HepG2 (cell line): ENCODE data around the gene ANKS1B. TPM values are rescaled to one million over a fixed set of nuclear protein-coding genes. Genes with fewer than 3 reads are reported as not detected.

Source experiments
- ATAC-seq: fragments of 200-7000 bp; cut with Tn5 transposase; 3 replicates; pipeline ENCODE4 v1.9.1; 2020; ENCODE audit warnings: mild to moderate bottlenecking, moderate library complexity
- BruUV-seq: library from RNA; stranded (reverse); fragments of 400-500 nt; replicated peaks from 2 replicates; lab custom pipeline; 2021; lab: Mats Ljungman, UMichigan
- CTCF ChIA-PET: fragments of 300-600 bp; formaldehyde crosslinking; extraction: SDS; loops from one replicate; lab custom pipeline; 2021; ENCODE audit warnings: low total read pairs, inconsistent platforms, low intra/inter-chr PET ratio; lab: Yijun Ruan, JAX
- POLR2A ChIA-PET: fragments of 350-600 bp; sonication (Branson Sonifier 250); formaldehyde crosslinking; loops from one replicate; lab custom pipeline; 2020; ENCODE audit warnings: antibody characterized with exemption, inconsistent platforms; lab: Yijun Ruan, JAX
- DNase-seq: peaks from one replicate; pipeline ENCODE4 v3.0.0-alpha.2; 2015; ENCODE audit warnings: low spot score
- FAIRE-seq: peaks from 3 replicates; lab custom pipeline; 2011; peaks lifted over from hg19 to GRCh38; lab: Jason Lieb, UNC
- H2AFZ ChIP-seq: one replicate; pipeline ENCODE4 v1.6.1; 2011; ENCODE audit warnings: low read length, inconsistent platforms
- H3K27ac ChIP-seq: fragments of 300-600 bp; 3 replicates; pipeline ENCODE4 v1.8.0; 2011; ENCODE audit warnings: mixed run types, mild to moderate bottlenecking, mixed read lengths, low read length, inconsistent platforms; ENCODE audit not compliant: insufficient read depth; ENCODE audit errors: extremely low read length
- H3K27me3 ChIP-seq, 2 experiments: fragments of 200-600 bp in 1 of 2; 2 replicates in 1 of 2; 3 replicates in 1 of 2; pipeline versions ENCODE4 v1.6.0 to v1.8.0; 2011; ENCODE audit warnings: low read length in 2 of 2, mild to moderate bottlenecking in 2 of 2, moderate library complexity in 2 of 2, inconsistent platforms in 1 of 2; ENCODE audit not compliant: insufficient read depth in 2 of 2, control insufficient read depth in 1 of 2
- H3K36me3 ChIP-seq, 2 experiments: fragments of 200-600 bp in 1 of 2; replicated peaks in 1 of 2; 2 replicates in 1 of 2; 3 replicates in 1 of 2; pipeline versions ENCODE4 v1.5.1 to v1.8.0; 2011; ENCODE audit warnings: low read length in 2 of 2, inconsistent platforms in 1 of 2; ENCODE audit not compliant: insufficient read depth in 2 of 2, control insufficient read depth in 1 of 2
- H3K4me1 ChIP-seq: 2 replicates; pipeline ENCODE4 v1.5.1; 2012; ENCODE audit warnings: low read length, inconsistent platforms; ENCODE audit not compliant: insufficient read depth
- H3K4me2 ChIP-seq: 2 replicates; pipeline ENCODE4 v1.6.0; 2011; ENCODE audit warnings: low read depth, low read length, inconsistent platforms
- H3K4me3 ChIP-seq, 3 experiments: fragments of 200-600 bp in 1 of 3; sonication (generic), shearing (Covaris generic) in 1 of 3; replicated peaks in 1 of 3; 2 replicates each; pipeline ENCODE4 v1.5.1; 2011 to 2016; ENCODE audit warnings: low read length in 3 of 3, inconsistent platforms in 2 of 3, low read depth in 2 of 3, mild to moderate bottlenecking in 2 of 3, control low read depth in 1 of 3, mixed read lengths in 1 of 3; ENCODE audit not compliant: insufficient read depth in 1 of 3
- H3K79me2 ChIP-seq: one replicate; pipeline ENCODE4 v1.6.1; 2011; ENCODE audit warnings: low read length, inconsistent platforms; ENCODE audit not compliant: insufficient read depth
- H3K9ac ChIP-seq: 2 replicates; pipeline ENCODE4 v1.6.0; 2011; ENCODE audit warnings: mild to moderate bottlenecking, low read depth, low read length, inconsistent platforms; ENCODE audit not compliant: insufficient read depth
- H3K9me3 ChIP-seq: 2 replicates; pipeline ENCODE4 v1.5.1; 2012; ENCODE audit warnings: mild to moderate bottlenecking, low read length
- H4K20me1 ChIP-seq: 2 replicates; pipeline ENCODE4 v1.6.0; 2011; ENCODE audit warnings: inconsistent platforms, mild to moderate bottlenecking, low read length, moderate library complexity; ENCODE audit not compliant: insufficient read depth
- ETV5 ChIP-seq: IDR thresholded peaks from 2 replicates; pipeline ENCODE4 v1.6.1; 2018; ENCODE audit warnings: missing biosample characterization, missing genetic modification reagents, inconsistent platforms, borderline replicate concordance
- MTA3 ChIP-seq: sonication (generic); formaldehyde crosslinking; IDR thresholded peaks from 2 replicates; pipeline ENCODE4 v1.4.0; 2020; ENCODE audit warnings: missing genetic modification reagents
- NPAS2 ChIP-seq: sonication (generic); formaldehyde crosslinking; IDR thresholded peaks from 2 replicates; pipeline ENCODE4 v1.8.0; 2022; ENCODE audit warnings: mild to moderate bottlenecking, missing genetic modification reagents, borderline replicate concordance
- PHB2 ChIP-seq: fragments of 450-650 bp; IDR thresholded peaks from 2 replicates; pipeline ENCODE4 v1.6.1; 2018; ENCODE audit not compliant: partially characterized antibody
- POLR2A ChIP-seq, 2 experiments: IDR thresholded peaks; 2 replicates each; pipeline ENCODE4 v1.6.1; 2011; ENCODE audit warnings: low read depth in 2 of 2, low read length in 2 of 2, mild to moderate bottlenecking in 1 of 2, moderate library complexity in 1 of 2; ENCODE audit not compliant: insufficient read depth in 1 of 2
- TBX2 ChIP-seq: sonication (generic); formaldehyde crosslinking; IDR thresholded peaks from 2 replicates; pipeline ENCODE4 v1.5.0; 2020; ENCODE audit warnings: missing genetic modification reagents, mild to moderate bottlenecking, borderline replicate concordance
- TOPORS ChIP-seq: sonication (generic); formaldehyde crosslinking; IDR thresholded peaks from 2 replicates; pipeline ENCODE4 v1.8.0; 2023; ENCODE audit warnings: mild to moderate bottlenecking, missing genetic modification reagents
- U2AF1 ChIP-seq: fragments of 200-400 bp; formaldehyde crosslinking; optimal IDR thresholded peaks from 2 replicates; pipeline ENCODE3; 2017; ENCODE audit warnings: mild to moderate bottlenecking, low read depth, low read length
- ZC3H13 ChIP-seq: sonication (generic); formaldehyde crosslinking; IDR thresholded peaks from 2 replicates; pipeline ENCODE4 v1.8.1; 2023; ENCODE audit warnings: mild to moderate bottlenecking, missing genetic modification reagents, moderate library complexity
- ZFP1 ChIP-seq: IDR thresholded peaks from 2 replicates; pipeline ENCODE4 v1.6.1; 2016
- ZNF432 ChIP-seq: sonication (generic); formaldehyde crosslinking; IDR thresholded peaks from 2 replicates; pipeline ENCODE4 v1.5.0; 2020; ENCODE audit warnings: missing genetic modification reagents, mild to moderate bottlenecking, borderline replicate concordance
- ZNF605 ChIP-seq: sonication (generic); formaldehyde crosslinking; IDR thresholded peaks from 2 replicates; pipeline ENCODE4 v1.8.0; 2022; ENCODE audit warnings: mild to moderate bottlenecking, missing genetic modification reagents
- ZNF652 ChIP-seq: IDR thresholded peaks from 2 replicates; pipeline ENCODE4 v1.6.1; 2016; ENCODE audit warnings: low read depth, borderline replicate concordance
- ZSCAN31 ChIP-seq: sonication (generic); formaldehyde crosslinking; IDR thresholded peaks from 2 replicates; pipeline ENCODE4 v1.5.0; 2020; ENCODE audit warnings: low read depth, mild to moderate bottlenecking, missing genetic modification reagents
- WGBS: methylation state at CpG from one replicate; pipeline ENCODE4 v1.1.6; 2017; ENCODE audit warnings: low lambda C conversion rate; 5-methylcytosine and 5-hydroxymethylcytosine counted together
- in situ Hi-C: cut with HindIII; loops from 2 replicates; pipeline ENCODE4 v1.10.0; 2017; ENCODE audit warnings: low pct_unique_long_range_greater_than_20kb; ENCODE audit not compliant: extremely low pct_ligation_motif_present
- intact Hi-C: fragments of 100-400 bp; cut with micrococcal nuclease; formaldehyde crosslinking; loops from one replicate; pipeline ENCODE4 v1.10.0; 2022; ENCODE audit not compliant: unreplicated experiment
- polyA plus RNA-seq, 8 experiments: library from polyadenylated mRNA; depleted of rRNA in 3 of 8; stranded (reverse) in 7 of 8; unstranded in 1 of 8; fragments of >200 nt; fragmentation: Illumina TruSeq in 4 of 8; extraction: Trizol in 4 of 8; gene quantifications; 2 replicates each; pipeline versions ENCODE4 v1.2.1 to v1.2.3, GENCODE V29; 2011 to 2016; ENCODE audit warnings: low read depth in 4 of 8, missing spikeins in 1 of 8, mixed read lengths in 1 of 8; ENCODE audit not compliant: insufficient read depth in 1 of 8
- total RNA-seq, 5 experiments: library from RNA; depleted of rRNA; stranded (reverse); fragments of >200 nt; fragmentation: Illumina TruSeq; extraction: Trizol; gene quantifications; 2 replicates each; pipeline ENCODE4 v1.2.3, GENCODE V29; 2016; ENCODE audit warnings: low read depth in 1 of 5
- TF ChIP-seq, protein P1 (sequence below): sonication (generic); formaldehyde crosslinking; IDR thresholded peaks from 2 replicates; pipeline ENCODE4 v1.8.0; 2022; ENCODE audit warnings: missing genetic modification reagents, mild to moderate bottlenecking, borderline replicate concordance
- TF ChIP-seq, protein P2 (sequence below): sonication (generic); formaldehyde crosslinking; IDR thresholded peaks from 2 replicates; pipeline ENCODE4 v1.8.0; 2022; ENCODE audit warnings: mild to moderate bottlenecking, missing genetic modification reagents

ANKS1B gene
- total and polyA plus RNA-seq, 2 of the 13 experiments (the other 11 are each of a cell fraction or from before 2014, with no cell fraction given) = 0.15 TPM; not detected in 1

DNA sequence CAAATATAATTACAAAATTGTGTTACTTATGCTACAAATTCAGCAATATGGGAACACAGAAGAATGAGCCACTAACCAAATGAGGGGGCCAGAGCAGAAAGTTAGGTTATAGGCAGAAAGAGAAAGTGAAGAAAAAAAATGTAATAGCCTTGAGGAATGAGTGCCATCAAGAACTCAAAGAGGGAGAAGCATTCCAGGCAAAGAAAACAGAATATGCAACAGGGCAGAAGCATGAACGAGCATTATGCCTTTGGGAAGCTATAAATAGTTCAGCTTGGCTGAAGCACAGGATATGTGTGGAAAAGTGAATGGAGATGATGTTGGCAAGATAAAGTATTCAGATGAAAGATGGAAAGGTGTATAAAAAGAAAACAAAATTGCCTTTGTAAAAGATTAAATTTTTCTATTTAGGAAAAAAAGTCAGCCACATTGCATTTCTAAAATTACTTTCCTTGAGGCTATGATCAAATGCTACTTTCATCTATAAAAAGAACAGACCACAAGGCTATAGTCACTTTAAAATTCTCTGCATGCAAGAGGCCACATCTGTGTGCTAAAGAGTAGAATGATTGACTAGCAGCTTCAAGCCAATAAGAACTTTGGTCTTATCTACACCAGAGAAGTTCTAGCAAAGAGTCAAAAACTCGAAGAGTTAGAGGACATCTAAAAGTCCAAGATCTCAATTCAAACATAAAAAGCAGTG, 530.7 kb downstream of the ANKS1B start:
- Histone ChIP-seq H2AFZ (no peak overlapping the region), H3K4me3 (no peak overlapping the region), H3K9ac (no peak overlapping the region), H3K36me3 (no peaks in the 10 kb centered on the region), H3K79me2 (no peaks in the 10 kb centered on the region), H3K27me3 (no peaks in the 10 kb centered on the region), H4K20me1 (no peaks in the 10 kb centered on the region), H3K27ac (no peak overlapping the region), H3K4me1 (no peaks in the 10 kb centered on the region), H3K4me2 (no peak overlapping the region), H3K9me3 (no peaks in the 10 kb centered on the region)
- no peak for DNase-seq
- ATAC-seq = no peak
- CTCF ChIA-PET = no interaction called here
- TF ChIP-seq ZNF605 (CRISPR knock-in tag) (no peak), TBX2 (CRISPR knock-in tag) (no peak), NPAS2 (no peak), PHB2 (no peak), ZC3H13 (CRISPR knock-in tag) (no peak), ETV5 (CRISPR knock-in tag) (no peak), U2AF1 (no peak), TOPORS (CRISPR knock-in tag) (no peak), POLR2A (IDR thresholded peaks at IDR 0.05; ENCODE audit: insufficient read depth in 1 of 2, low read depth in 2 of 2, low read length in 2 of 2) (no peak)
- intact Hi-C loops = no loop called here
- WGBS = 1% methylated on average over 2 of the region's 2 CpGs
- in situ Hi-C loops = no loop called here
- POLR2A ChIA-PET = no interaction called here
- no TSS peak for BruUV-seq
- FAIRE-seq = no peak

DNA sequence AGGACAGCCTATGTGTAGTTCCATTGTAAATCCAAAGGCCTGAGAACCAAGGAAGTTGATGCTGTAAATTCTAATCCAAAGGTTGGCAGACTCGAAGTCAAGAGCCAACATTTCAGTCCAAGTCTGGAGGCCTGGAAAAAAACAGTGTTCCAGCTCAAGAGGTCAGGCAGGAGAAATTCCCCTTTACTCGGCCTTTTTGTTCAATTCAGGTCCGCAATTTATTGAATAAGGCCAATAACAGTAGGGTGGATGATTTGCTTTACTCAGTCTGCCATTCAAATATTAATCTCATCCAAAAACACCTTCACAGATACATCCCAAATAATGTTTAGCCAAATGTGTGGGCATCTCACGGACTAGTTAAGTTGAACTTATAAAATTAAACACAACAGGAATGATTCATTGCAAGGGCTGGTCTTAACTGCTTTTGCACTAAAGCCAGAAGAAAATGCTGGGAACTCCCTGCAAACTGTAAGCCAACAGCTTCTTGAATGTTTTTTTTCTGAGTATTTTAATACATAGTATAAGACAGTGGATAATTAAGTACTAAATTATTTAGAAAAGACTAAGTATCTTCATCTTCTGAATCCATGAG, 534.6 kb downstream of the ANKS1B start:
- Histone ChIP-seq H3K4me1 (no peaks in the 10 kb centered on the region), H4K20me1 (no peaks in the 10 kb centered on the region), H2AFZ (no peak overlapping the region), H3K27ac (no peak overlapping the region), H3K4me2 (no peak overlapping the region), H3K9me3 (no peaks in the 10 kb centered on the region), H3K27me3 (no peaks in the 10 kb centered on the region), H3K79me2 (no peaks in the 10 kb centered on the region), H3K4me3 (no peak overlapping the region), H3K36me3 (no peaks in the 10 kb centered on the region), H3K9ac (no peak overlapping the region)
- WGBS = 1% methylated on average over 3 of the region's 4 CpGs
- no TSS peak for BruUV-seq
- in situ Hi-C loops (no loop called here), intact Hi-C loops (no loop called here)
- no peak for FAIRE-seq
- CTCF ChIA-PET = no interaction called here
- no peak for ATAC-seq
- DNase-seq = no peak
- POLR2A ChIA-PET = no interaction called here
- TF ChIP-seq, protein P1, sequence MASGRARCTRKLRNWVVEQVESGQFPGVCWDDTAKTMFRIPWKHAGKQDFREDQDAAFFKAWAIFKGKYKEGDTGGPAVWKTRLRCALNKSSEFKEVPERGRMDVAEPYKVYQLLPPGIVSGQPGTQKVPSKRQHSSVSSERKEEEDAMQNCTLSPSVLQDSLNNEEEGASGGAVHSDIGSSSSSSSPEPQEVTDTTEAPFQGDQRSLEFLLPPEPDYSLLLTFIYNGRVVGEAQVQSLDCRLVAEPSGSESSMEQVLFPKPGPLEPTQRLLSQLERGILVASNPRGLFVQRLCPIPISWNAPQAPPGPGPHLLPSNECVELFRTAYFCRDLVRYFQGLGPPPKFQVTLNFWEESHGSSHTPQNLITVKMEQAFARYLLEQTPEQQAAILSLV (CRISPR knock-in tag) = no peak
- TF ChIP-seq ZNF652 (CRISPR knock-in tag) (no peak), ZFP1 (no peak), ZNF432 (CRISPR knock-in tag) (no peak), ZSCAN31 (CRISPR knock-in tag) (no peak), MTA3 (CRISPR knock-in tag) (no peak)
- TF ChIP-seq, protein P2, sequence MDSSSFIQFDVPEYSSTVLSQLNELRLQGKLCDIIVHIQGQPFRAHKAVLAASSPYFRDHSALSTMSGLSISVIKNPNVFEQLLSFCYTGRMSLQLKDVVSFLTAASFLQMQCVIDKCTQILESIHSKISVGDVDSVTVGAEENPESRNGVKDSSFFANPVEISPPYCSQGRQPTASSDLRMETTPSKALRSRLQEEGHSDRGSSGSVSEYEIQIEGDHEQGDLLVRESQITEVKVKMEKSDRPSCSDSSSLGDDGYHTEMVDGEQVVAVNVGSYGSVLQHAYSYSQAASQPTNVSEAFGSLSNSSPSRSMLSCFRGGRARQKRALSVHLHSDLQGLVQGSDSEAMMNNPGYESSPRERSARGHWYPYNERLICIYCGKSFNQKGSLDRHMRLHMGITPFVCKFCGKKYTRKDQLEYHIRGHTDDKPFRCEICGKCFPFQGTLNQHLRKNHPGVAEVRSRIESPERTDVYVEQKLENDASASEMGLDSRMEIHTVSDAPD (CRISPR knock-in tag) = no peak
